Neural cell (in vitro differentiated cells): ENCODE data around the gene PPM1B. TPM values are rescaled to one million over a fixed set of nuclear protein-coding genes. Genes with fewer than 3 reads are reported as not detected.

Experiments
- H2AFZ ChIP-seq: fragments of 200-600, 300-800 bp; sonication (generic), shearing (Covaris generic); 2 replicates; pipeline ENCODE4 v1.6.0; 2014; ENCODE audit warnings: low read depth, mild to moderate bottlenecking, antibody characterized with exemption, low read length, moderate library complexity
- H3F3A ChIP-seq: fragments of 200-600 bp; shearing (Covaris generic); 2 replicates; pipeline ENCODE4 v1.6.1; 2016; ENCODE audit warnings: mild to moderate bottlenecking, moderate library complexity, mixed read lengths, antibody characterized with exemption, low read length; ENCODE audit not compliant: insufficient read depth, poor library complexity, severe bottlenecking
- H3K27ac ChIP-seq: fragments of 200-600, 300-800 bp; sonication (generic), shearing (Covaris generic); 2 replicates; pipeline ENCODE4 v1.5.1; 2014; ENCODE audit warnings: mild to moderate bottlenecking, low read length, moderate library complexity
- H3K27me3 ChIP-seq: fragments of 300-800, 200-600 bp; sonication (generic), shearing (Covaris generic); 2 replicates; pipeline ENCODE4 v1.6.0; 2014; ENCODE audit warnings: mild to moderate bottlenecking, low read depth, low read length, moderate library complexity; ENCODE audit not compliant: insufficient read depth
- H3K36me3 ChIP-seq: fragments of 300-800, 200-600 bp; sonication (generic), shearing (Covaris generic); 2 replicates; pipeline ENCODE4 v1.5.1; 2014; ENCODE audit warnings: mild to moderate bottlenecking, antibody characterized with exemption, low read length, moderate library complexity; ENCODE audit not compliant: insufficient read depth
- H3K4me2 ChIP-seq: fragments of 300-800, 200-600 bp; sonication (generic), shearing (Covaris generic); 2 replicates; pipeline ENCODE4 v1.6.0; 2014; ENCODE audit warnings: mild to moderate bottlenecking, low read length
- H3K4me3 ChIP-seq: fragments of 300-800, 200-600 bp; sonication (generic), shearing (Covaris generic); 2 replicates; pipeline ENCODE4 v1.5.1; 2014; ENCODE audit warnings: mild to moderate bottlenecking, low read length, moderate library complexity
- H3K79me2 ChIP-seq: fragments of 200-600 bp; shearing (Covaris generic); replicated peaks from 2 replicates; pipeline ENCODE4 v1.6.0; 2014; ENCODE audit warnings: mild to moderate bottlenecking, low read length, moderate library complexity; ENCODE audit not compliant: insufficient read depth
- H3K9ac ChIP-seq: fragments of 300-800, 200-600 bp; sonication (generic), shearing (Covaris generic); 2 replicates; pipeline ENCODE4 v1.6.1; 2016; ENCODE audit warnings: mild to moderate bottlenecking, low read length, mixed read lengths
- H3K9me2 ChIP-seq: fragments of 200-600 bp; shearing (Covaris generic); 2 replicates; pipeline ENCODE4 v1.6.1; 2016; ENCODE audit warnings: mild to moderate bottlenecking, low read length, mixed read lengths; ENCODE audit not compliant: insufficient read depth
- H3K9me3 ChIP-seq: fragments of 200-600, 300-800 bp; sonication (generic), shearing (Covaris generic); 2 replicates; pipeline ENCODE4 v1.6.1; 2016; ENCODE audit warnings: mild to moderate bottlenecking, mixed run types, low read length, moderate library complexity, mixed read lengths
- H4K20me1 ChIP-seq: fragments of 200-600 bp; shearing (Covaris generic); 2 replicates; pipeline ENCODE4 v1.6.1; 2016; ENCODE audit warnings: mild to moderate bottlenecking, mixed run types; ENCODE audit not compliant: insufficient read depth
- EP300 ChIP-seq: fragments of 450-650 bp; conservative IDR thresholded peaks from 2 replicates; pipeline ENCODE4 v1.6.1; 2014; ENCODE audit warnings: antibody characterized with exemption, mild to moderate bottlenecking, moderate library complexity; ENCODE audit not compliant: poor library complexity, severe bottlenecking
- EZH2 ChIP-seq: fragments of 200-600, 300-800 bp; shearing (Covaris generic), sonication (generic); IDR thresholded peaks from 2 replicates; pipeline ENCODE4 v1.6.1; 2014; ENCODE audit warnings: antibody characterized with exemption, low read length, borderline replicate concordance, mild to moderate bottlenecking; ENCODE audit not compliant: insufficient read depth, poor library complexity, severe bottlenecking
- MXI1 ChIP-seq: fragments of 450-650 bp; conservative IDR thresholded peaks from 2 replicates; pipeline ENCODE4 v1.6.1; 2014; ENCODE audit warnings: antibody characterized with exemption, mild to moderate bottlenecking; ENCODE audit not compliant: poor library complexity, severe bottlenecking
- POLR2AphosphoS5 ChIP-seq: IDR thresholded peaks from 2 replicates; pipeline ENCODE4 v1.6.1; 2012
- RAD21 ChIP-seq: fragments of 450-650 bp; conservative IDR thresholded peaks from 2 replicates; pipeline ENCODE4 v1.6.1; 2014; ENCODE audit warnings: antibody characterized with exemption, mild to moderate bottlenecking, moderate library complexity
- SMC3 ChIP-seq: fragments of 450-650 bp; conservative IDR thresholded peaks from 2 replicates; pipeline ENCODE4 v1.6.1; 2014; ENCODE audit warnings: antibody characterized with exemption, mild to moderate bottlenecking, moderate library complexity; ENCODE audit not compliant: poor library complexity
- TAF1 ChIP-seq: IDR thresholded peaks from 2 replicates; pipeline ENCODE4 v1.6.1; 2012; ENCODE audit warnings: low read depth
- polyA plus RNA-seq: library from polyadenylated mRNA; depleted of rRNA; stranded (reverse); fragments of >200 nt; gene quantifications from 2 replicates; pipeline ENCODE4 v1.2.3, GENCODE V29; 2014
- small RNA-seq, 3 experiments: library from RNA; depleted of rRNA; stranded (forward); fragments of <200 nt; gene quantifications; one replicate each; pipeline ENCODE3, GENCODE V24; 2012
- TF ChIP-seq, protein P1 (sequence below): IDR thresholded peaks from 2 replicates; pipeline ENCODE4 v1.6.1; 2012; ENCODE audit warnings: borderline replicate concordance
- TF ChIP-seq, protein P2 (sequence below): fragments of 450-650 bp; IDR thresholded peaks from 2 replicates; pipeline ENCODE4 v1.5.1; 2014; ENCODE audit warnings: antibody characterized with exemption, mild to moderate bottlenecking, moderate library complexity; ENCODE audit not compliant: poor library complexity, severe bottlenecking

The PPM1B gene
- polyA plus RNA-seq, 1 donor from 2014 or later = 116 TPM

DNA sequence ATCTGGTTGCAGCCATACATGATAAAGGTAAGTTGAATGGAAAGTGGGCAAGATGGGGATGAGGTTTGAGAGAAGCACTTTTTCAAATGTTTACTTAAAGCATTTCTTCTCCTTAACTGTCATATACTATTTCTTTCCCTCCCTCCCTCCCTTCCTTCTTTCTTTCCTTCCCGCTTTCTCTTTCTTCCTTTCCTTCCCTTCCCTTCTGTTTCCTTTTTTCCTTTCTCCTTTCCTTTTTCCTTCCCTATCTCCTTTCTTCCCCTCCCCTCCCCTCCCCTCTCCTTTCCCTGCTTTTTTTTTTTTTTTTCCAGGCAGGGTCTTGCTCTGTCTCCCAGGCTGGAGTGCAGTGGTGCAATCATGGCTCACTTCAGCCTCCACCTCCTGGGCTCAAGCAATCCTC is 112.2 kb downstream of the PPM1B start:
- no peaks in the 10 kb centered on the region for H4K20me1 ChIP-seq
- no peak overlapping the region for H3K4me2 ChIP-seq
- no peaks in the 10 kb centered on the region for H3K36me3 ChIP-seq
- H3K27me3 ChIP-seq = no peaks in the 10 kb centered on the region
- H3K27ac ChIP-seq = no peak overlapping the region
- no peaks in the 10 kb centered on the region for H3K9me3 ChIP-seq
- no peaks in the 10 kb centered on the region for H3K79me2 ChIP-seq
- no peaks in the 10 kb centered on the region for H3K9me2 ChIP-seq
- H3F3A ChIP-seq = no peaks in the 10 kb centered on the region
- no peak overlapping the region for H3K4me3 ChIP-seq
- H2AFZ ChIP-seq = no peak overlapping the region
- TF ChIP-seq TAF1 = no peak
- no peak for TF ChIP-seq SMC3
- TF ChIP-seq POLR2AphosphoS5 = no peak
- no peak for TF ChIP-seq EP300
- TF ChIP-seq, protein P1, sequence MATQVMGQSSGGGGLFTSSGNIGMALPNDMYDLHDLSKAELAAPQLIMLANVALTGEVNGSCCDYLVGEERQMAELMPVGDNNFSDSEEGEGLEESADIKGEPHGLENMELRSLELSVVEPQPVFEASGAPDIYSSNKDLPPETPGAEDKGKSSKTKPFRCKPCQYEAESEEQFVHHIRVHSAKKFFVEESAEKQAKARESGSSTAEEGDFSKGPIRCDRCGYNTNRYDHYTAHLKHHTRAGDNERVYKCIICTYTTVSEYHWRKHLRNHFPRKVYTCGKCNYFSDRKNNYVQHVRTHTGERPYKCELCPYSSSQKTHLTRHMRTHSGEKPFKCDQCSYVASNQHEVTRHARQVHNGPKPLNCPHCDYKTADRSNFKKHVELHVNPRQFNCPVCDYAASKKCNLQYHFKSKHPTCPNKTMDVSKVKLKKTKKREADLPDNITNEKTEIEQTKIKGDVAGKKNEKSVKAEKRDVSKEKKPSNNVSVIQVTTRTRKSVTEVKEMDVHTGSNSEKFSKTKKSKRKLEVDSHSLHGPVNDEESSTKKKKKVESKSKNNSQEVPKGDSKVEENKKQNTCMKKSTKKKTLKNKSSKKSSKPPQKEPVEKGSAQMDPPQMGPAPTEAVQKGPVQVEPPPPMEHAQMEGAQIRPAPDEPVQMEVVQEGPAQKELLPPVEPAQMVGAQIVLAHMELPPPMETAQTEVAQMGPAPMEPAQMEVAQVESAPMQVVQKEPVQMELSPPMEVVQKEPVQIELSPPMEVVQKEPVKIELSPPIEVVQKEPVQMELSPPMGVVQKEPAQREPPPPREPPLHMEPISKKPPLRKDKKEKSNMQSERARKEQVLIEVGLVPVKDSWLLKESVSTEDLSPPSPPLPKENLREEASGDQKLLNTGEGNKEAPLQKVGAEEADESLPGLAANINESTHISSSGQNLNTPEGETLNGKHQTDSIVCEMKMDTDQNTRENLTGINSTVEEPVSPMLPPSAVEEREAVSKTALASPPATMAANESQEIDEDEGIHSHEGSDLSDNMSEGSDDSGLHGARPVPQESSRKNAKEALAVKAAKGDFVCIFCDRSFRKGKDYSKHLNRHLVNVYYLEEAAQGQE = no peak
- TF ChIP-seq EZH2 = no peak
- no peak for TF ChIP-seq RAD21
- TF ChIP-seq MXI1 = no peak
- TF ChIP-seq, protein P2, sequence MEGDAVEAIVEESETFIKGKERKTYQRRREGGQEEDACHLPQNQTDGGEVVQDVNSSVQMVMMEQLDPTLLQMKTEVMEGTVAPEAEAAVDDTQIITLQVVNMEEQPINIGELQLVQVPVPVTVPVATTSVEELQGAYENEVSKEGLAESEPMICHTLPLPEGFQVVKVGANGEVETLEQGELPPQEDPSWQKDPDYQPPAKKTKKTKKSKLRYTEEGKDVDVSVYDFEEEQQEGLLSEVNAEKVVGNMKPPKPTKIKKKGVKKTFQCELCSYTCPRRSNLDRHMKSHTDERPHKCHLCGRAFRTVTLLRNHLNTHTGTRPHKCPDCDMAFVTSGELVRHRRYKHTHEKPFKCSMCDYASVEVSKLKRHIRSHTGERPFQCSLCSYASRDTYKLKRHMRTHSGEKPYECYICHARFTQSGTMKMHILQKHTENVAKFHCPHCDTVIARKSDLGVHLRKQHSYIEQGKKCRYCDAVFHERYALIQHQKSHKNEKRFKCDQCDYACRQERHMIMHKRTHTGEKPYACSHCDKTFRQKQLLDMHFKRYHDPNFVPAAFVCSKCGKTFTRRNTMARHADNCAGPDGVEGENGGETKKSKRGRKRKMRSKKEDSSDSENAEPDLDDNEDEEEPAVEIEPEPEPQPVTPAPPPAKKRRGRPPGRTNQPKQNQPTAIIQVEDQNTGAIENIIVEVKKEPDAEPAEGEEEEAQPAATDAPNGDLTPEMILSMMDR = no peak
- no peak overlapping the region for H3K9ac ChIP-seq

Small RNAs within 50 kb of the gene (small RNA-seq; reads per million reads assigned to genes)
- 0 reads per million in 3 experiments for gene RNU6-566P

Other genes with a start within 250 kb of the PPM1B start
- gene LRPPRC, start 172.9 kb upstream of the PPM1B start, polyA plus RNA-seq = 63.1 and 66.5 TPM in 2 replicates
- 0.20 and 0.66 TPM in 2 replicates for gene SLC3A1, start 106.6 kb downstream of the PPM1B start, polyA plus RNA-seq
- gene PREPL, start 192.6 kb downstream of the PPM1B start, polyA plus RNA-seq = 217 and 236 TPM in 2 replicates
- 4.0 and 5.1 TPM in 2 replicates for gene CAMKMT, start 193.1 kb downstream of the PPM1B start, polyA plus RNA-seq